RPMI7951 (cell line): ENCODE data around the gene PLCG2. TPM values are rescaled to one million over a fixed set of nuclear protein-coding genes. Genes with fewer than 3 reads are reported as not detected.
"Not testable (repeated sequence)": the region's sequence is repeated elsewhere in the genome, so short reads cannot be mapped to it uniquely, and the experiment has no call there.

Experiments used
- DNase-seq: peaks from one replicate; pipeline ENCODE4 v3.0.0-alpha.2; 2012; ENCODE audit warnings: low read depth
- total RNA-seq: library from RNA; depleted of rRNA; stranded (reverse); fragments of >200 nt; shearing (Covaris generic); gene quantifications from 2 replicates; pipeline ENCODE4 v1.2.3, GENCODE V29; 2014; rRNA removed

Gene PLCG2
- total RNA-seq = 0.10 and 0.36 TPM in 2 replicates

- DNase-seq = peak; percentile 47
Observed at GRCh38 chr16:81778861-81779535, at the start of gene PLCG2. Gene PLCG2 (plus strand): TSS chr16:81779291. CDS start chr16:81785990, 6,699 bp downstream.

GRCh38 chr16:81729451-81729850 is 49.6 kb upstream of the PLCG2 start:
- DNase-seq = no peak

- DNase-seq = peak; percentile 80
Observed at GRCh38 chr16:81730090-81731051, 48.7 kb upstream of the PLCG2 start.

DNA sequence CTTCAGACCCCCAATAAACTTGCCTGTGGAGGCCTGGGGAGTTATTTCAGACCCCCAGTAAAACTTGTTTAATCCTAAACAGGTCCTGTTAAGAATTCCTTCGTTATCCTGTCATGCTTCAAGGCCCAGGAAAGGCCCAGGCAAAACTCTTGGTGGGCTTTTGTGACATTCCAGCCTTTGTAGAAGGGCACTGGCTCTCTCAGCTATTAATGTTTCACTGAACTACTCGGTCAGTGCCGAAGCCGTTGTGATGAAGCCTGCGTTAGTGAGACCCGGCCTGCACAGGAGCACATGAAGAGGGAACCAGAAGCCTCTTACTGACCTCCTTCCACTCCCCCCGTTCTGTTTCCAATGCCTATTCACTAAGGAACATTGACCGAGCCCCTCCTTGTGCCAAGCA is 47.4 kb upstream of the PLCG2 start:
- DNase-seq = no peak

DNA sequence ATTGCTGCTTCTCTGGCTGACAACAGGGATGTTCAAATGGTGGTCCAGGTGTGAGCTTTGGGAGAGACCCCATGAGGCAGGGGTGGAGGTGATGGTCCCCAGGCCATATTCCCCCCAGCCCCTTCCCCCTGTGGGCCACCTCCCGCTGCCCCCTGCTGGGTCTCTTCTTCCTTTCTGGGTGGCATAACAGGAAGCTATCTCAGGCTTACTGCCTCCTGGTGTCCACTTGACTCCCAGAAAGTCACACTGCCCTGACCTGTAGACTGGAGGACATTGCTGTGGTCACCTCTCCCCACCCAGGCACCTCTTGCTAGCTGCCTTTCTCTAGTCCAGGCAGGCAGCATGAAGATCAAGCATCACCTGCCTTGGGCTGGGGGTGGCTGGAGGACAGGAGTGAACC is 46.4 kb upstream of the PLCG2 start:
- DNase-seq = no peak

GRCh38 chr16:81733295-81733694 is 45.8 kb upstream of the PLCG2 start:
- DNase-seq = no peak

- DNase-seq = no peak
Observed at GRCh38 chr16:81734632-81735434, 44.3 kb upstream of the PLCG2 start.

DNA sequence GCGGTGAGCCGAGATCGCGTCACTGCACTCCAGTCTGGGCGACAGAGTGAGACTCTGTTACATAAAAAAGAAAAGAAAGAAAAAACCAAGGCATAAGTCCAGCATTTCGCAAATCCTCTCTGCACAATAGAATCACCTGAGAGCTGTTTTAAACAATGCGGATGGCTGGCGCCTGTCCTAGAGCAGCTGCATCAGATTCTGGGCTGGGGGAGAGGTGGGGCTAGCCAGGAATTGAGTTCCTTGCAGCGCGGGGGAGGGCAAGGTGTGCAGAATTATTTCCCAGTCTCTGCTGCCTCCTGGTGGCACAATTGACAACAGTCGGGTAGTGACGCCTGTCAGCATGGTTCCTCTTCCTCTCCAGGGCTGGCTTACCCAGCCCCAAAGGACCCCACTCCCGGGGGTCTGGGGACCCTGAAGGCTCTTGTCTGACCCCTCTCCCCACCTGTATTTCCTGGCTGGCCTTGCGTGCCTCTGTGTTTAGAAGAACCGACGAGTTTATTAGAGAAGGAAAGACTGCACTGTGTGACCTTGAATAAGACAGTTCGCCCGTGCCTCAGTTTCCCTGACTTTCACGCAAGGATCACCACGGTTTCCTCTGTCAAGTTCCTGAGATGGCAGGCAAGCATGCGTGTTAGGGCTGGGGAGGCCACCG is 41.1 kb upstream of the PLCG2 start:
- DNase-seq = peak; percentile 68

GRCh38 chr16:81738783-81739496 is 40.2 kb upstream of the PLCG2 start:
- no peak for DNase-seq

GRCh38 chr16:81739503-81739902 is 39.6 kb upstream of the PLCG2 start:
- DNase-seq = no peak

DNA sequence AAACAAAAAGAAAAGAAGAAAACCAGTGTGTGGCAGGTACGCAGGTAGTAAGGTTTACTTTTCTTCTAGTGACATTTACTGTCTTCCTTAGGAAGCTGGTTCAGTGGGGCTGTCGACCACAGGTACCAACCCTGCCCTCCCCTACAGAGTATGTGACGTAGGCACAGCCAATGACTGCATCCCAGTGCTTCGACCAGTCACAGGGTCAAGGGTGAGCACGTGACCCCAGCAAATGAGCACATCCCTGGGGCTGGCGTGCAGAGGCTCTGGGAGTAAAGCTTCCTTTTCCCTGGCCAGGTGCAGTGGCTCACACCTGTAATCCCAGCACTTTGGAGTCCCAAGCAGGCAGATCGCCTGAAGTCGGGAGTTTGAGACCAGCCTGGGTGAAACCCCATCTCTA is 38.9 kb upstream of the PLCG2 start:
- DNase-seq = no peak

- not testable (repeated sequence) for DNase-seq
Observed at GRCh38 chr16:81741430-81741770, 37.7 kb upstream of the PLCG2 start.

GRCh38 chr16:81744385-81744784 is 34.7 kb upstream of the PLCG2 start:
- DNase-seq = no peak

GRCh38 chr16:81744911-81745310 is 34.2 kb upstream of the PLCG2 start:
- DNase-seq = no peak

- peak; percentile 57 for DNase-seq
Observed at GRCh38 chr16:81745704-81746558, 33.2 kb upstream of the PLCG2 start.

- DNase-seq = no peak
Observed at GRCh38 chr16:81746566-81746965, 32.5 kb upstream of the PLCG2 start.

GRCh38 chr16:81748476-81749198 is 30.5 kb upstream of the PLCG2 start:
- DNase-seq = no peak

DNA sequence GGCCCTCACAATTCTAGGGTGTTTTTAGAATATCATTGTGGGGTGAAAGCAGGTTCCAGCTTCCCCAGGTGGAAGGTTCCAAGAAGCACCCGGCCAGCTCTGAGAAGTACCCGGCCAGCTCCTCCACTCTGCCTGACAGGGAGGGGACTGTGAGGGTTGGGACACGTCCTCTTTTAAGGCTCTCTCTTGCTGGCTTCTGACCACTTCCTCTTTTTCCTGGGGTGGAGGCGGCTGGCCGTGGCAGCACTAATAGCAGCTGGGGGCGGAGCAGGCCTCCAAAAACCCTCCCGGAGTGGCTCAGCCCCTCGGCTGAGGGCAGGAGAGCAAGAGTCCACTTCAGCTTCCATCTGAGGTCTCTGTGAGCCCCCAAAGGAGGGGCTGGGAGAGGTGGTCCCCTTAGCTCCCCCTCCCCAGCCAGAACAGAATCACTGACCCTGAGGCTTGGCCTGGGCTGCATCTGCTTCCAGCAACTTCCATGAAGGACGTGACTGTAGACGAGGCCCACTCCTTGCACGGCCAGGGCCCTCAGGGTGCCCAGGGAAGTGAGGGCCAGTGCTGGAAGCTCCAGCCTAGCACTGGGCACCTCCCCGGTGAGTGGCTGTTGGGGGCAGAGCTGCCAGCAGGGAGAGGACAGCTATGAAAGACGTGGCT is 26.7 kb upstream of the PLCG2 start:
- peak; percentile 40 for DNase-seq

- no peak for DNase-seq
Observed at GRCh38 chr16:81752876-81753227, 26.2 kb upstream of the PLCG2 start.
